GM12878 (cell line): ENCODE data around the gene PDCD7. TPM values are rescaled to one million over a fixed set of nuclear protein-coding genes. Genes with fewer than 3 reads are reported as not detected.

Source experiments
- ATAC-seq: fragments of 200-7000 bp; cut with Tn5 transposase; 3 replicates; pipeline ENCODE4 v1.9.1; 2020; ENCODE audit warnings: mild to moderate bottlenecking, moderate library complexity
- BruUV-seq: library from RNA; stranded (reverse); fragments of 400-500 nt; replicated peaks from 2 replicates; lab custom pipeline; 2021; lab: Mats Ljungman, UMichigan
- CTCF ChIA-PET: fragments of 300-600 bp; sonication (Branson Sonifier 250); formaldehyde crosslinking; extraction: SDS; loops from one replicate; lab custom pipeline; 2021; ENCODE audit warnings: inconsistent platforms; lab: Yijun Ruan, JAX
- POLR2A ChIA-PET: fragments of 350-600 bp; formaldehyde crosslinking; extraction: SDS; loops from one replicate; lab custom pipeline; 2021; ENCODE audit warnings: inconsistent platforms; lab: Charles Lee
- RAD21 ChIA-PET: fragments of 300-600 bp; sonication (Branson Sonifier 250); formaldehyde crosslinking; loops from one replicate; lab custom pipeline; 2023; ENCODE audit warnings: antibody characterized with exemption; ENCODE audit not compliant: unreplicated experiment; lab: Charles Lee
- SMC1A ChIA-PET: fragments of 300-600 bp; sonication (Branson Sonifier 250); formaldehyde crosslinking; loops from one replicate; lab custom pipeline; 2023; ENCODE audit not compliant: unreplicated experiment, uncharacterized antibody; lab: Charles Lee
- DNase-seq: peaks from one replicate; pipeline ENCODE4 v3.0.0-alpha.2; 2011; ENCODE audit warnings: low read depth, low spot score
- FAIRE-seq: peaks from 3 replicates; lab custom pipeline; 2011; peaks lifted over from hg19 to GRCh38; lab: Jason Lieb, UNC
- H2AFZ ChIP-seq: 2 replicates; pipeline ENCODE4 v1.6.0; 2011; ENCODE audit warnings: low read depth, low read length, control low read depth; ENCODE audit not compliant: control insufficient read depth
- H3K27ac ChIP-seq: 2 replicates; pipeline ENCODE4 v1.5.1; 2011; ENCODE audit warnings: control low read depth; ENCODE audit not compliant: control insufficient read depth, insufficient read depth
- H3K27me3 ChIP-seq, 2 experiments: replicated peaks in 1 of 2; 2 replicates each; pipeline versions ENCODE4 v1.6.0 to v1.6.1; 2011; ENCODE audit warnings: low read length in 1 of 2; ENCODE audit not compliant: control insufficient read depth in 2 of 2, insufficient read depth in 2 of 2
- H3K36me3 ChIP-seq, 2 experiments: 2 replicates each; pipeline ENCODE4 v1.5.1; 2011; ENCODE audit warnings: low read length in 1 of 2; ENCODE audit not compliant: control insufficient read depth in 2 of 2, insufficient read depth in 2 of 2
- H3K4me1 ChIP-seq: 2 replicates; pipeline ENCODE4 v1.6.1; 2011; ENCODE audit warnings: mild to moderate bottlenecking, low read length, moderate library complexity, mixed read lengths; ENCODE audit not compliant: control insufficient read depth, insufficient read depth
- H3K4me2 ChIP-seq: 2 replicates; pipeline ENCODE4 v1.6.0; 2011; ENCODE audit warnings: control low read depth; ENCODE audit not compliant: control insufficient read depth, insufficient read depth
- H3K4me3 ChIP-seq: fragments of 200-600 bp; sonication (generic); 2 replicates; pipeline ENCODE4 v1.5.1; 2016
- H3K79me2 ChIP-seq: 2 replicates; pipeline ENCODE4 v1.6.0; 2011; ENCODE audit warnings: low read length; ENCODE audit not compliant: control insufficient read depth, insufficient read depth
- H3K9ac ChIP-seq: 2 replicates; pipeline ENCODE4 v1.8.0; 2011; ENCODE audit warnings: low read length, control low read depth, mixed read lengths; ENCODE audit not compliant: control insufficient read depth, insufficient read depth
- H3K9me3 ChIP-seq: replicated peaks from 3 replicates; pipeline ENCODE4 v1.5.1; 2011; ENCODE audit warnings: mild to moderate bottlenecking, low read length; ENCODE audit not compliant: control insufficient read depth, insufficient read depth
- H4K20me1 ChIP-seq: 2 replicates; pipeline ENCODE4 v1.6.0; 2011; ENCODE audit not compliant: control insufficient read depth, insufficient read depth
- BACH1 ChIP-seq: fragments of 450-650 bp; IDR thresholded peaks from 2 replicates; pipeline ENCODE4 v1.6.1; 2017; ENCODE audit warnings: mild to moderate bottlenecking, borderline replicate concordance
- CEBPB ChIP-seq, 2 experiments: fragments of 150-350 bp in 1 of 2; IDR thresholded peaks; 2 replicates each; pipeline ENCODE4 v1.6.1; 2012 to 2014; ENCODE audit warnings: low read depth in 2 of 2, low read length in 2 of 2, borderline replicate concordance in 1 of 2, inconsistent platforms in 1 of 2
- CHD4 ChIP-seq: fragments of 200-600 bp; sonication (generic); IDR thresholded peaks from 2 replicates; pipeline ENCODE4 v1.6.1; 2016; ENCODE audit warnings: mild to moderate bottlenecking
- ESRRA ChIP-seq: IDR thresholded peaks from 2 replicates; pipeline ENCODE4 v1.6.1; 2012; ENCODE audit warnings: mild to moderate bottlenecking, low read length, improper control_type of control experiment
- JUND ChIP-seq: IDR thresholded peaks from 2 replicates; pipeline ENCODE4 v1.6.1; 2012; ENCODE audit warnings: low read depth, mild to moderate bottlenecking, low read length, improper control_type of control experiment, moderate library complexity
- MEF2B ChIP-seq: fragments of 450-650 bp; IDR thresholded peaks from 2 replicates; pipeline ENCODE4 v1.6.1; 2018; ENCODE audit warnings: mild to moderate bottlenecking, moderate library complexity; ENCODE audit not compliant: partially characterized antibody, poor library complexity, severe bottlenecking
- POLR2A ChIP-seq: IDR thresholded peaks from 2 replicates; pipeline ENCODE4 v1.6.1; 2011; ENCODE audit warnings: low read depth, mild to moderate bottlenecking, low read length
- POLR2AphosphoS5 ChIP-seq: IDR thresholded peaks from 2 replicates; pipeline ENCODE4 v1.6.1; 2011; ENCODE audit warnings: mild to moderate bottlenecking, low read length, inconsistent platforms
- RAD51 ChIP-seq: fragments of 450-650 bp; IDR thresholded peaks from 2 replicates; pipeline ENCODE4 v1.6.1; 2016; ENCODE audit warnings: moderate library complexity, mild to moderate bottlenecking, inconsistent platforms
- RBBP5 ChIP-seq: fragments of 200-600 bp; sonication (generic); conservative IDR thresholded peaks from 2 replicates; pipeline ENCODE4 v1.6.1; 2016
- RFX5 ChIP-seq: IDR thresholded peaks from 2 replicates; pipeline ENCODE4 v1.6.1; 2011; ENCODE audit warnings: low read depth, low read length, improper control_type of control experiment
- SRF ChIP-seq, 2 experiments: IDR thresholded peaks; 2 replicates each; pipeline ENCODE4 v1.6.1; 2011; ENCODE audit warnings: low read depth in 2 of 2, low read length in 2 of 2, mild to moderate bottlenecking in 1 of 2, moderate library complexity in 1 of 2
- SUZ12 ChIP-seq: fragments of 200-600 bp; sonication (generic); IDR thresholded peaks from one replicate; pipeline ENCODE4 v1.6.1; 2018; ENCODE audit warnings: antibody characterized with exemption, mild to moderate bottlenecking; ENCODE audit not compliant: unreplicated experiment
- TARDBP ChIP-seq: IDR thresholded peaks from 2 replicates; pipeline ENCODE4 v1.6.1; 2016; ENCODE audit warnings: borderline replicate concordance
- YBX1 ChIP-seq: fragments of 450-650 bp; IDR thresholded peaks from 2 replicates; pipeline ENCODE4 v1.6.1; 2016; ENCODE audit warnings: antibody characterized with exemption
- ZNF207 ChIP-seq: fragments of 450-650 bp; IDR thresholded peaks from 2 replicates; pipeline ENCODE4 v1.6.1; 2014; ENCODE audit warnings: antibody characterized with exemption, mild to moderate bottlenecking, borderline replicate concordance
- WGBS: methylation state at CpG from one replicate; pipeline ENCODE4 v1.1.6; 2016; ENCODE audit warnings: low lambda C conversion rate; ENCODE audit not compliant: insufficient replicate concordance, insufficient coverage; ENCODE audit errors: missing lambda C conversion rate; 5-methylcytosine and 5-hydroxymethylcytosine counted together
- in situ Hi-C: fragments of 300-500 bp; cut with MboI; formaldehyde crosslinking; loops from 9 replicates; pipeline ENCODE4 v1.14.3; 2018; ENCODE audit warnings: mixed read lengths
- intact Hi-C: fragments of 100-400 bp; cut with micrococcal nuclease; formaldehyde crosslinking; loops from one replicate; pipeline ENCODE4 v1.14.2; 2022; ENCODE audit not compliant: unreplicated experiment
- polyA plus RNA-seq, 11 experiments: library from polyadenylated mRNA; depleted of rRNA in 4 of 11; unstranded in 6 of 11; stranded (reverse) in 5 of 11; fragments of >200 nt; fragmentation: Nextera tagmentation in 4 of 11; fragmentation: Illumina TruSeq in 1 of 11; extraction: Ambion mirVana in 4 of 11; extraction: Trizol in 1 of 11; gene quantifications; 1 replicate in 1 of 11; 2 replicates in 10 of 11; pipeline versions ENCODE4 v1.2.1 to v1.2.3, GENCODE V29; 2011 to 2016; ENCODE audit warnings: inconsistent platforms in 2 of 11, missing spikeins in 2 of 11, low read depth in 1 of 11
- total RNA-seq, 4 experiments: library from RNA; depleted of rRNA in 3 of 4; stranded (reverse); fragments of >200 nt in 3 of 4; fragmentation: Illumina TruSeq in 1 of 4; extraction: Trizol in 1 of 4; gene quantifications; 2 replicates each; pipeline versions ENCODE4 v1.2.1 to v1.2.3, GENCODE V29; 2013 to 2021
- TF ChIP-seq, protein P1 (sequence below): fragments of 450-650 bp; IDR thresholded peaks from 2 replicates; pipeline ENCODE4 v1.6.1; 2016; ENCODE audit warnings: mild to moderate bottlenecking
- TF ChIP-seq, protein P2 (sequence below), 3 experiments: IDR thresholded peaks in 2 of 3; conservative IDR thresholded peaks in 1 of 3; 2 replicates each; pipeline ENCODE4 v1.5.1; 2011; ENCODE audit warnings: low read depth in 3 of 3, low read length in 3 of 3, mild to moderate bottlenecking in 3 of 3, control low read depth in 2 of 3, moderate library complexity in 2 of 3, inconsistent platforms in 1 of 3, mixed read lengths in 1 of 3; ENCODE audit not compliant: control insufficient read depth in 2 of 3, insufficient read depth in 1 of 3; ENCODE audit errors: extremely low read depth in 1 of 3
- TF ChIP-seq, protein P3 (sequence below): IDR thresholded peaks from 2 replicates; pipeline ENCODE4 v1.6.1; 2011; ENCODE audit warnings: low read depth, mild to moderate bottlenecking, low read length, moderate library complexity, borderline replicate concordance; ENCODE audit errors: extremely low read depth

PDCD7 gene
- total and polyA plus RNA-seq, 10 of the 15 experiments (the other 5 are each of a cell fraction or from before 2014, with no cell fraction given) = 4.2 to 24.2 (median 13.4) TPM

DNA sequence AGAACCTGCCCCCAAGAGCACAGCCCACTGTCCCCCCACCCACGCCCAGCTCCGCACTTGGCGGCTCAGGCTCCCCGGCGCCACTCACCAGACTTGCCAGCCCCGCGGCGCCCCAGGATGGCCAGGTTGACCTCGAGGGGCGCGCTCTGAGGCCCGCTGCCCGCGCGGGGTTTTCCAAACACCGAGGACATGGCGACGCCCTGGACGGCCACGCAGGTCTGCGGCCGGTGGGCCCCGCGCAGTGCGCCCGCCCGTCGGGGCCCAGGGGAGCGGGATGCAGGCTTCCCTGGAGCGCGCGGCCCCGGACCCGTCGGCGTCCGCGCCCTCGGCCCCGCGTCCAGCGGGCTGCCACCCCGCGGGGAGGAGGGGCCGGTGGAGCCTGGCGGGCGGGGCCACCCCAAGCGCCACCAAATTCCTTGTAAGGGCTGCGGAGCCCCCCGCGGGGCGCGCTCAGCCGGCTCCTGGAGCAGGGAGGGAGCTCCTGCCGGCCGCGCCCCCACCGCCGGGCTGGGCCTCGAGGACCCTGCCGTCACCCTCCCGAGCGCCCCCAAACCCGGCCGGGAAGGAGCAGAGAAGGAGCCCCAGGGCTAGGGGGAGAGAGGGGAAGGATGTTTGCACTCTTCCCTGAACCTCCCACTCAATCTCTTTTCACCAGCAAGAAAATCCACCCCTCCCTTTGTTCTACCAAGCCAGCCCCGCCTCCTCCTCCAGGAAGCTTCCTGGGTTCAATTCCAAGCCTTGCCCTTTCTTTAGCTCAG is 65.8 kb downstream of the PDCD7 start, which contains the start of gene RASL12:
TSS of gene RASL12 (minus strand) at position 347 of the 758 bp plus-strand sequence. CDS start at position 191, 156 bp downstream.
- Histone ChIP-seq H3K9me3 (no peaks in the 10 kb centered on the region), H2AFZ (no peak within 1 kb of the TSS), H3K27me3 (peaks cover 0 to 2% of the 10 kb centered on the region in 2 experiments), H4K20me1 (no peaks in the 10 kb centered on the region), H3K4me1 (no peaks in the 10 kb centered on the region)
- ChIA-PET CTCF (interaction anchor here (1.2 to 1.4 kb wide), 2 partner anchors 15 to 34 kb away, joined by 3 to 5 read pairs; no protein-coding TSS in a partner anchor), SMC1A (no interaction called here), RAD21 (no interaction called here)
- BruUV-seq = no TSS peak
- in situ Hi-C loops = no loop called here
- 32% methylated on average over 42 of the region's 66 CpGs for WGBS
- DNase-seq = no peak
- TF ChIP-seq, protein P1, sequence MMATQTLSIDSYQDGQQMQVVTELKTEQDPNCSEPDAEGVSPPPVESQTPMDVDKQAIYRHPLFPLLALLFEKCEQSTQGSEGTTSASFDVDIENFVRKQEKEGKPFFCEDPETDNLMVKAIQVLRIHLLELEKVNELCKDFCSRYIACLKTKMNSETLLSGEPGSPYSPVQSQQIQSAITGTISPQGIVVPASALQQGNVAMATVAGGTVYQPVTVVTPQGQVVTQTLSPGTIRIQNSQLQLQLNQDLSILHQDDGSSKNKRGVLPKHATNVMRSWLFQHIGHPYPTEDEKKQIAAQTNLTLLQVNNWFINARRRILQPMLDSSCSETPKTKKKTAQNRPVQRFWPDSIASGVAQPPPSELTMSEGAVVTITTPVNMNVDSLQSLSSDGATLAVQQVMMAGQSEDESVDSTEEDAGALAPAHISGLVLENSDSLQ = no peak
- TF ChIP-seq CEBPB (IDR thresholded peaks at IDR 0.05; ENCODE audit: borderline replicate concordance in 1 of 2, low read depth in 2 of 2, low read length in 2 of 2) (no peak), RBBP5 (no peak), TARDBP (no peak), MEF2B (no peak), POLR2AphosphoS5 (no peak), SUZ12 (no peak), POLR2A (no peak), RAD51 (no peak), RFX5 (no peak), BACH1 (no peak), ZNF207 (no peak), YBX1 (no peak), JUND (no peak), CHD4 (no peak), SRF (IDR thresholded peaks at IDR 0.05; ENCODE audit: low read depth in 2 of 2, low read length in 2 of 2) (no peak), ESRRA (no peak)
- TF ChIP-seq, protein P2, sequence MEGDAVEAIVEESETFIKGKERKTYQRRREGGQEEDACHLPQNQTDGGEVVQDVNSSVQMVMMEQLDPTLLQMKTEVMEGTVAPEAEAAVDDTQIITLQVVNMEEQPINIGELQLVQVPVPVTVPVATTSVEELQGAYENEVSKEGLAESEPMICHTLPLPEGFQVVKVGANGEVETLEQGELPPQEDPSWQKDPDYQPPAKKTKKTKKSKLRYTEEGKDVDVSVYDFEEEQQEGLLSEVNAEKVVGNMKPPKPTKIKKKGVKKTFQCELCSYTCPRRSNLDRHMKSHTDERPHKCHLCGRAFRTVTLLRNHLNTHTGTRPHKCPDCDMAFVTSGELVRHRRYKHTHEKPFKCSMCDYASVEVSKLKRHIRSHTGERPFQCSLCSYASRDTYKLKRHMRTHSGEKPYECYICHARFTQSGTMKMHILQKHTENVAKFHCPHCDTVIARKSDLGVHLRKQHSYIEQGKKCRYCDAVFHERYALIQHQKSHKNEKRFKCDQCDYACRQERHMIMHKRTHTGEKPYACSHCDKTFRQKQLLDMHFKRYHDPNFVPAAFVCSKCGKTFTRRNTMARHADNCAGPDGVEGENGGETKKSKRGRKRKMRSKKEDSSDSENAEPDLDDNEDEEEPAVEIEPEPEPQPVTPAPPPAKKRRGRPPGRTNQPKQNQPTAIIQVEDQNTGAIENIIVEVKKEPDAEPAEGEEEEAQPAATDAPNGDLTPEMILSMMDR (IDR thresholded peaks at IDR 0.05 in 2 of 3, conservative IDR thresholded peaks at IDR 0.05 in 1 of 3; ENCODE audit: control insufficient read depth in 2 of 3, extremely low read depth in 1 of 3, insufficient read depth in 1 of 3, low read depth in 3 of 3, low read length in 3 of 3) = no peak
- TF ChIP-seq, protein P3, sequence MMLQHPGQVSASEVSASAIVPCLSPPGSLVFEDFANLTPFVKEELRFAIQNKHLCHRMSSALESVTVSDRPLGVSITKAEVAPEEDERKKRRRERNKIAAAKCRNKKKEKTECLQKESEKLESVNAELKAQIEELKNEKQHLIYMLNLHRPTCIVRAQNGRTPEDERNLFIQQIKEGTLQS = no peak
- TF ChIP-seq, all 136 proteins: peak for 0
- H3K4me2 ChIP-seq = no peak within 1 kb of the TSS
- no peaks in the 10 kb centered on the region for H3K36me3 ChIP-seq
- no peak within 1 kb of the TSS for H3K9ac ChIP-seq
- POLR2A ChIA-PET = no interaction called here
- ATAC-seq (no peak), FAIRE-seq (no peak)
- no peak within 1 kb of the TSS for H3K27ac ChIP-seq
- no peak within 1 kb of the TSS for H3K4me3 ChIP-seq
- H3K79me2 ChIP-seq = no peaks in the 10 kb centered on the region
- intact Hi-C loops = no loop called here
